ENCODE measurements around the gene SULT4A1.

The SULT4A1 gene

GRCh38 chr22:43859176-43859575, 3.1 kb downstream of the SULT4A1 start:
- no peak for TF ChIP-seq TOX (CRISPR knock-in tag; IDR thresholded peaks at IDR 0.05; ENCODE audit: borderline replicate concordance)
- no peak for TF ChIP-seq ZFP3 (CRISPR knock-in tag; IDR thresholded peaks at IDR 0.05)
- TF ChIP-seq CSRNP3 (CRISPR knock-in tag; IDR thresholded peaks at IDR 0.05) = no peak
- TF ChIP-seq OSR1 (CRISPR knock-in tag; IDR thresholded peaks at IDR 0.05) = no peak
- no peak for TF ChIP-seq GLIS3 (CRISPR knock-in tag; IDR thresholded peaks at IDR 0.05)
- no peak for TF ChIP-seq ZNF70 (CRISPR knock-in tag; IDR thresholded peaks at IDR 0.05)
- no peak for TF ChIP-seq ZC3H10 (CRISPR knock-in tag; IDR thresholded peaks at IDR 0.05)
- TF ChIP-seq POU6F1 (CRISPR knock-in tag; IDR thresholded peaks at IDR 0.05; ENCODE audit: borderline replicate concordance, low read depth) = no peak
- TF ChIP-seq ESRRG (CRISPR knock-in tag; IDR thresholded peaks at IDR 0.05) = no peak
- TF ChIP-seq ARNTL (CRISPR knock-in tag; IDR thresholded peaks at IDR 0.05; ENCODE audit: borderline replicate concordance, low read depth) = no peak
- TF ChIP-seq RARB (CRISPR knock-in tag; IDR thresholded peaks at IDR 0.05) = no peak
- no peak for TF ChIP-seq TCF4 (CRISPR knock-in tag; IDR thresholded peaks at IDR 0.05; ENCODE audit: borderline replicate concordance)
- no peak for TF ChIP-seq SNAI2 (CRISPR knock-in tag; IDR thresholded peaks at IDR 0.05)
- TF ChIP-seq PPARA (CRISPR knock-in tag; IDR thresholded peaks at IDR 0.05; ENCODE audit: borderline replicate concordance) = no peak
- TF ChIP-seq ISL1 (CRISPR knock-in tag; IDR thresholded peaks at IDR 0.05) = no peak
- no peak for TF ChIP-seq CREB5 (CRISPR knock-in tag; IDR thresholded peaks at IDR 0.05; ENCODE audit: low read depth)
- TF ChIP-seq PATZ1 (CRISPR knock-in tag; IDR thresholded peaks at IDR 0.05; ENCODE audit: borderline replicate concordance) = no peak
- no peak for ATAC-seq

GRCh38 chr22:43858156-43858895, 4.0 kb downstream of the SULT4A1 start:
- ATAC-seq = no peak
- TF ChIP-seq BACH2 (CRISPR knock-in tag; IDR thresholded peaks at IDR 0.05; ENCODE audit: borderline replicate concordance) (no peak), RARB (CRISPR knock-in tag; IDR thresholded peaks at IDR 0.05) (no peak), PPARA (CRISPR knock-in tag; IDR thresholded peaks at IDR 0.05; ENCODE audit: borderline replicate concordance) (no peak), TCF4 (CRISPR knock-in tag; IDR thresholded peaks at IDR 0.05; ENCODE audit: borderline replicate concordance) (no peak), SNAI2 (CRISPR knock-in tag; IDR thresholded peaks at IDR 0.05) (no peak), OSR1 (CRISPR knock-in tag; IDR thresholded peaks at IDR 0.05) (no peak), ZFP3 (CRISPR knock-in tag; IDR thresholded peaks at IDR 0.05) (no peak), ARNTL (CRISPR knock-in tag; IDR thresholded peaks at IDR 0.05; ENCODE audit: borderline replicate concordance, low read depth) (no peak), POU6F1 (CRISPR knock-in tag; IDR thresholded peaks at IDR 0.05; ENCODE audit: borderline replicate concordance, low read depth) (no peak), GLIS3 (CRISPR knock-in tag; IDR thresholded peaks at IDR 0.05) (no peak), ISL1 (CRISPR knock-in tag; IDR thresholded peaks at IDR 0.05) (no peak), ESRRG (CRISPR knock-in tag; IDR thresholded peaks at IDR 0.05) (no peak), ZNF70 (CRISPR knock-in tag; IDR thresholded peaks at IDR 0.05) (no peak), ZNF565 (CRISPR knock-in tag; conservative IDR thresholded peaks at IDR 0.05; ENCODE audit: low read depth) (no peak), CREB5 (CRISPR knock-in tag; IDR thresholded peaks at IDR 0.05; ENCODE audit: low read depth) (no peak), ZNF8 (CRISPR knock-in tag; IDR thresholded peaks at IDR 0.05) (no peak), CSRNP3 (CRISPR knock-in tag; IDR thresholded peaks at IDR 0.05) (no peak), PATZ1 (CRISPR knock-in tag; IDR thresholded peaks at IDR 0.05; ENCODE audit: borderline replicate concordance) (no peak), TOX (CRISPR knock-in tag; IDR thresholded peaks at IDR 0.05; ENCODE audit: borderline replicate concordance) (no peak)
